PFSK-1 (cell line): ENCODE data around the gene ADAMTS1.

Experiments
- FOXP2 ChIP-seq: optimal IDR thresholded peaks from 2 replicates; pipeline ENCODE3; 2011; ENCODE audit warnings: borderline replicate concordance, control low read depth, inconsistent platforms; ENCODE audit not compliant: insufficient read depth; ENCODE audit errors: extremely low read length, extremely low read depth
- POLR2AphosphoS5 ChIP-seq: IDR thresholded peaks from 2 replicates; pipeline ENCODE4 v1.6.1; 2012; ENCODE audit warnings: low read depth, mild to moderate bottlenecking, control low read depth, low read length, moderate library complexity
- REST ChIP-seq, 2 experiments: IDR thresholded peaks; 2 replicates each; pipeline versions ENCODE4 v1.6.1 to v1.8.0; 2011 to 2012; ENCODE audit warnings: low read depth in 2 of 2, low read length in 2 of 2, control low read depth in 1 of 2, inconsistent platforms in 1 of 2, mild to moderate bottlenecking in 1 of 2, moderate library complexity in 1 of 2; ENCODE audit not compliant: insufficient read depth in 1 of 2
- SIN3A ChIP-seq: IDR thresholded peaks from 2 replicates; pipeline ENCODE4 v1.6.1; 2012; ENCODE audit warnings: mild to moderate bottlenecking, low read length, moderate library complexity, borderline replicate concordance; ENCODE audit not compliant: insufficient read depth
- TAF1 ChIP-seq: IDR thresholded peaks from 2 replicates; pipeline ENCODE4 v1.6.1; 2012; ENCODE audit warnings: low read length, control low read depth, borderline replicate concordance; ENCODE audit not compliant: insufficient read depth

Gene ADAMTS1

GRCh38 chr21:26834181-26834905 lies 10.9 kb downstream of the ADAMTS1 start:
- TF ChIP-seq FOXP2 (no peak), TAF1 (no peak), POLR2AphosphoS5 (no peak), REST (IDR thresholded peaks at IDR 0.05; ENCODE audit: insufficient read depth in 1 of 2, low read depth in 2 of 2, low read length in 2 of 2) (no peak), SIN3A (no peak)

- TF ChIP-seq POLR2AphosphoS5 (no peak), TAF1 (no peak), SIN3A (no peak), REST (IDR thresholded peaks at IDR 0.05; ENCODE audit: insufficient read depth in 1 of 2, low read depth in 2 of 2, low read length in 2 of 2) (no peak), FOXP2 (no peak)
Measured at GRCh38 chr21:26833460-26833939, 11.7 kb downstream of the ADAMTS1 start.

GRCh38 chr21:26833011-26833410 lies 12.2 kb downstream of the ADAMTS1 start:
- TF ChIP-seq TAF1 (no peak), SIN3A (no peak), FOXP2 (no peak), REST (IDR thresholded peaks at IDR 0.05; ENCODE audit: insufficient read depth in 1 of 2, low read depth in 2 of 2, low read length in 2 of 2) (no peak), POLR2AphosphoS5 (no peak)

GRCh38 chr21:26832546-26832945 lies 12.7 kb downstream of the ADAMTS1 start:
- TF ChIP-seq SIN3A (no peak), FOXP2 (no peak), TAF1 (no peak), REST (IDR thresholded peaks at IDR 0.05; ENCODE audit: insufficient read depth in 1 of 2, low read depth in 2 of 2, low read length in 2 of 2) (no peak), POLR2AphosphoS5 (no peak)

GRCh38 chr21:26826801-26827200 lies 18.4 kb downstream of the ADAMTS1 start:
- no peak for TF ChIP-seq FOXP2
- no peak for TF ChIP-seq SIN3A
- no peak for TF ChIP-seq POLR2AphosphoS5
- TF ChIP-seq TAF1 = no peak
- no peak for TF ChIP-seq REST (IDR thresholded peaks at IDR 0.05; ENCODE audit: insufficient read depth in 1 of 2, low read depth in 2 of 2, low read length in 2 of 2)
